GM12872 (cell line): ENCODE results near the gene RTF1.

ENCODE experiments used
- TF ChIP-seq, protein P1 (sequence below): IDR thresholded peaks from 3 replicates; pipeline ENCODE4 v1.5.1; 2011; ENCODE audit warnings: low read depth, mild to moderate bottlenecking, low read length, moderate library complexity; ENCODE audit not compliant: insufficient read depth

The RTF1 gene

DNA sequence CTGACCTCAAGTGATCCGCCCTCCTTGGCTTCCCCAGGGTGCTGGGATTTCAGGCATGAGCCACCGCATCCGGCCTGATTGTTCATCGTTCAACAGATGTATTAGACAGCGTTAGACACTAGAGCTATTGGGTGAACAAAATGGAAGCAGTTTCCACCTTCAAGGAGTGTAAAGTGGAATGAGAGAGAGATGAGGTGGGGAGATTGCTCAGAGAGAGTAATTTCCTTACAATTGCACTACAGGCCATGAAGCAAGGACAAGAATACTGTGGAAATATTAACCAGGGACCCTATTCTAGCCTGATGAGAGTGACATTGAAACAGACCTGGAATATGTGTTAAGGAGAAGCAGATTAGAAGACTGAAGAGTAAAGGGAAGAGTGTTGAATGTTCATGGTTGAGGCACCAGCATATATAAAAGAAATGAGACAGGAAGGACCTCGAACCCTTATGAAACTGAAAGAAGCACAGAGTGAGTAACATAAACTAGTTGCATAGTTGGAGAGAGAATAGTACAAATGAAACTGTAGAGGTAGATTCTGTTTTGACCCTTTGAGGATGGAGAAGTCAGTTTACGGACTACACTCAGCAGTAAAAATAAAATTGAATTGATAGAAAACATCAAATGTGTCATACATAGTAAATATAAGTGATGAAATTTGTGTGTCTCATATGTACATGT is 7.2 kb downstream of the RTF1 start:
- TF ChIP-seq, protein P1, sequence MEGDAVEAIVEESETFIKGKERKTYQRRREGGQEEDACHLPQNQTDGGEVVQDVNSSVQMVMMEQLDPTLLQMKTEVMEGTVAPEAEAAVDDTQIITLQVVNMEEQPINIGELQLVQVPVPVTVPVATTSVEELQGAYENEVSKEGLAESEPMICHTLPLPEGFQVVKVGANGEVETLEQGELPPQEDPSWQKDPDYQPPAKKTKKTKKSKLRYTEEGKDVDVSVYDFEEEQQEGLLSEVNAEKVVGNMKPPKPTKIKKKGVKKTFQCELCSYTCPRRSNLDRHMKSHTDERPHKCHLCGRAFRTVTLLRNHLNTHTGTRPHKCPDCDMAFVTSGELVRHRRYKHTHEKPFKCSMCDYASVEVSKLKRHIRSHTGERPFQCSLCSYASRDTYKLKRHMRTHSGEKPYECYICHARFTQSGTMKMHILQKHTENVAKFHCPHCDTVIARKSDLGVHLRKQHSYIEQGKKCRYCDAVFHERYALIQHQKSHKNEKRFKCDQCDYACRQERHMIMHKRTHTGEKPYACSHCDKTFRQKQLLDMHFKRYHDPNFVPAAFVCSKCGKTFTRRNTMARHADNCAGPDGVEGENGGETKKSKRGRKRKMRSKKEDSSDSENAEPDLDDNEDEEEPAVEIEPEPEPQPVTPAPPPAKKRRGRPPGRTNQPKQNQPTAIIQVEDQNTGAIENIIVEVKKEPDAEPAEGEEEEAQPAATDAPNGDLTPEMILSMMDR = no peak

DNA sequence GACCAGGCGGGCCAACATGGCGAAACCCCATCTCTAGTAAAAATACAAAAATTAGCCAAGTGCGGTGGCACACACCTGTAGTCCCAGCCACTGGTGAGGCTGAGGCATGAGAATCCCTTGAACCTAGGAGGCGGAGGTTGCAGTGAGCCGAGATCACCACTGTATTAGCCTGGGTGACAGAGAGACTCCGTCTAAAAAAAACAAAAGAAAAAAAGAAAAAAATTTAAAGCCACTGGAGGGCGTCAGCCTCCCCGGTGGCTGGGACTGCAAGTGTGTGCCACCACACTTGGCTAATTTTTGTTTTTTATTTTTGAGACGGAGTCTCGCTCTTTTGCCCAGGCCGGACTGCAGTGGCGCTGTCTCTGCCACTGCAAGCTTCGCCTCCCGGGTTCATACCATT is 7.9 kb downstream of the RTF1 start:
- TF ChIP-seq, protein P1 = no peak

DNA sequence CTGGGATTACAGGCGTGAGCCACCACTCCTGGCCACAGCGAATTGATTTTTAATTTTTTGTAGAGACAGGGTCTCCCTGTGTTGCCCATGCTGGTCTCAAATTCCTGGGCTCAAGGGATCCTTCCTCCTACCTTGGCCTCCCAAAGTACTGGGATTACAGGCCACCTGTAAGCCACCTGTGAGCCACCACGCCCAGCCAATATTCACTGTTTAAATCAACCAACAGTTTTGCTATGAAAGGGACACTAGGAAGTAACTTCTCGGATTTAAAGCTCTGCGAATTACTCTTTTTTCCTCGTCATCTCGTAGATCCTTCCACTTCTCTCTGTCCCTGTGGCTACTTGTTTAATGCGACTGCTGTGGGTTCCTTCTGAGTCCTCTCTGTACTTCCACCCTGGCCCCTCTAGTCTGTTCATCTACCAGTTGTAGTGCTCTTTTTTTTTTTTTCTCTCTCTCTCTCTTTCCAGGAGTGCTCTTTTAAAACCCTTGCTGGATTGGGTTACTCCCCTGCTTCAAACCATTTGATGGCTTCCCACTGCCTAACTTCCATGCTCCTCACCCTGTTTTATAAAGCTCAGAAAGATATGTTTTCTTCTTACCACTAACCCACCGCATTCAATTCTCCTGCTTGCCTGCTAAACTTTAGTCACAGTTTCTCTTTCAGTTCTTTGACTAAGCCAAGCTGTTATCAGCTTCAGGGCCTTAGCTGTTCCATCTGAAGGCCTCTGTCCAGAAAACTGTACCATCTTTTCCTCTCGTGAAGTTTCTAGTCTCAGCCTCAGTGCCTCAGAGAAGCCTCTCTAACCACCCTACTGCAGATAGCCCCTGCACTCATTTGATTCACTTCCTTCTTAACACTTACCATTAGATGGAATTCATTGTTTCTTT is 12.4 kb downstream of the RTF1 start:
- TF ChIP-seq, protein P1 = no peak

DNA sequence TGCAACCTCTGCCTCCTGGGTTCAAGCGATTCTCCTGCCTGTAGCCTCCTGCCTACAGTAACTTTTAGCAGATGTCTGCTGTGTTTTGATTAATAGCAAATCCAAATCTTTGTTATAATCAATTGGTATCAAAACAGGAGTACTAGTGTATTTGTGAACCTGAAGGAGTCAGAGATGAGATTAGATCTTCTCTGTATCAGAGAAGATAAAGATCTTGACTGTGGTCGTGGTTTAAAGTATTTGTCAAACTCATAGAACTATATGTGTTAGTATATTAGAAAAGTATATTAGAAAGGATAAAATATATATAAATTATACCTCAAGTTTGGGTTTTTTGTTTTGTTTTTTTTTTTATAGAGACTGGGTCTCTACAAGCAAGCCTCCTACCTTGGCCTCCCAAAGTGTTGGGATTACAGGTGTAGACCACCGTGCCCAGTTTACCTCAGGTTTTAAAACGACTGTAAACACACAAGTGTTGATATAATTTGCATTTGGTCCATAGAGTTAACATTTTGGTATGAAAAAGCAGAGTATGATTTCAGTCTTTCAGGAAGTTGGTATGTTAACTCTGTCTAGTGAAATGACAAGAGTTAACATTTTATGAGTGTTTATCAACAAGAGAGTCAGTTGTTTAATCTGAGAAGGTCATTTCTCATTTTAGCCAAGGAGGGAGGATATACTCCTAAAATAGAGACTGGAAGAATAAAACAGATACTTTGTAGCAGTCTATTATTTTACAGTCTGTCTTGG is 18.3 kb downstream of the RTF1 start:
- TF ChIP-seq, protein P1 = no peak

DNA sequence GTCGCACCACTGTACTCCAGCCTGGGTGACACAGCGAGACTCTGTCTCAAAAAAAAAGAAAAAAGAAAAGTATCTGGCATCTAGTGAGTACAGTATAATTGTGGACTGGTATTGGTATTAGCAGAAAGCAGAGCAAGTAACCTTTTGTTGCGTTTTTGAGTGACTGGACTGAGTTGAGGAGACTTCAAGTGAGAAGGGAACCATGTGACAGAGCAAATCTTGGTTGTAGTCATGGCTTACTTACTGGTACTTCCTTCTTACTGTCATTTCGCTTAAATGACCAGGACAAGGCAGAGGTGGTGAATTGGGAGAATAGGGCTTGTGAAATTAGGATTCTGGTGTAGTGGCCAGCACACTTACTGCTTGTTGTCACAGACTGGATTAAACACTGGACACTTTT is 20.6 kb downstream of the RTF1 start:
- TF ChIP-seq, protein P1 = no peak

DNA sequence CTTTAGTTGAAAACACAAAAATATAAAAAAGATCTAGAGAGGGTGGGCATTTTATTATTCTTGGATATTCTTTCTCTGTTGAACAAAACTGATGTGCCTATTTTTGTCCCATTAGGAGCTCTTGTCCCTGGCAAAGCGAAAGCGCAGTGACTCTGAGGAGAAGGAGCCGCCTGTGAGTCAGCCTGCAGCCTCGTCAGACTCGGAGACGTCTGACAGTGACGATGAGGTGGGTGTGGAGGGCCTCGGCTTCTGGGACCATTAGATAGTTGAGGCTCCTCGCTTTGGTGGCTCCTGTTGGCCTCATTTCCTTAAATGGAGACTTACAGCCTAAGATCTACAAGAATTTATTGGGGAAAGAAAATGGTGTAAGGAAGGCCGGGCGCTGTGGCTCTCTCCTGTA is 21.3 kb downstream of the RTF1 start:
- TF ChIP-seq, protein P1 = no peak

DNA sequence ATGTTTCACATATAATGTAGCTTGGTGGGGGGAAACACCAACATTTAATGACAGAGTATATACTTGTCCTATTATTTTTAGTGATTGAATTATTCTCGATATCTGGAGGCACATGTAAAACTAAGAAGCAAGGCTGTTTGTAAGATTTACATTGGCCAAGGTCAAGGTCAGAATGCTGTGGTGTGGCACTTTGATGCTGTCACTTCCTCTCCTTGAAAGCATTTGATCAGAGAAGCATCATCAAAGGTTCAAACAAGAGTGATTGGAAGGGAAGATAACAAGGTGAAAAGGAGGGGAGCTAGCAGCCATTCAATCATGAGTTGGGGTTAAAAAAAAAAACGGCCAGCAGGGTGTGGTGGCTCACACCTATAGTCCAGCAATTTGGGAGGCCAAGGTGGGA is 26.4 kb downstream of the RTF1 start:
- TF ChIP-seq, protein P1 = no peak
